ENCODE results near the gene ABCA13.

Gene ABCA13

GRCh38 chr7:48217753-48218152, 46.5 kb downstream of the ABCA13 start:
- Histone ChIP-seq H4K20me1 (ENCODE audit: insufficient read depth) (no peaks in the 10 kb centered on the region), H3K4me2 (no peak overlapping the region), H3K27me3 (ENCODE audit: insufficient read depth, low read depth) (no peaks in the 10 kb centered on the region), H3K27ac (no peak overlapping the region), H3K9ac (no peak overlapping the region), H3K4me1 (ENCODE audit: low read depth, poor library complexity, severe bottlenecking) (no peaks in the 10 kb centered on the region), H3K4me3 (IDR thresholded peaks at IDR 0.05; ENCODE audit: insufficient read depth, low read depth, low read length) (no peak overlapping the region), H3K36me3 (ENCODE audit: insufficient read depth) (no peaks in the 10 kb centered on the region), H2AFZ (ENCODE audit: low read depth) (no peak overlapping the region), H3K79me2 (ENCODE audit: insufficient read depth, low read depth) (no peaks in the 10 kb centered on the region)
- no peak for TF ChIP-seq CTCF (conservative IDR thresholded peaks at IDR 0.05; ENCODE audit: low read depth, low read length)

GRCh38 chr7:48224042-48224441, 52.8 kb downstream of the ABCA13 start:
- H3K4me1 ChIP-seq (ENCODE audit: low read depth, poor library complexity, severe bottlenecking), result no peaks in the 10 kb centered on the region
- TF ChIP-seq CTCF (conservative IDR thresholded peaks at IDR 0.05; ENCODE audit: low read depth, low read length), result no peak
- H4K20me1 ChIP-seq (ENCODE audit: insufficient read depth), result no peaks in the 10 kb centered on the region
- no peak overlapping the region for H3K9ac ChIP-seq
- no peaks in the 10 kb centered on the region for H3K79me2 ChIP-seq (ENCODE audit: insufficient read depth, low read depth)
- no peak overlapping the region for H2AFZ ChIP-seq (ENCODE audit: low read depth)
- no peaks in the 10 kb centered on the region for H3K27me3 ChIP-seq (ENCODE audit: insufficient read depth, low read depth)
- H3K27ac ChIP-seq, result no peak overlapping the region
- no peak overlapping the region for H3K4me2 ChIP-seq
- no peaks in the 10 kb centered on the region for H3K36me3 ChIP-seq (ENCODE audit: insufficient read depth)
- H3K4me3 ChIP-seq (IDR thresholded peaks at IDR 0.05; ENCODE audit: insufficient read depth, low read depth, low read length), result no peak overlapping the region

- Histone ChIP-seq H3K27ac (no peak overlapping the region), H3K4me2 (no peak overlapping the region), H3K4me3 (IDR thresholded peaks at IDR 0.05; ENCODE audit: insufficient read depth, low read depth, low read length) (no peak overlapping the region), H4K20me1 (ENCODE audit: insufficient read depth) (no peaks in the 10 kb centered on the region), H3K36me3 (ENCODE audit: insufficient read depth) (no peaks in the 10 kb centered on the region), H3K79me2 (ENCODE audit: insufficient read depth, low read depth) (no peaks in the 10 kb centered on the region), H3K4me1 (ENCODE audit: low read depth, poor library complexity, severe bottlenecking) (no peaks in the 10 kb centered on the region), H3K27me3 (ENCODE audit: insufficient read depth, low read depth) (no peaks in the 10 kb centered on the region), H2AFZ (ENCODE audit: low read depth) (no peak overlapping the region), H3K9ac (no peak overlapping the region)
- no peak for TF ChIP-seq CTCF (conservative IDR thresholded peaks at IDR 0.05; ENCODE audit: low read depth, low read length)
These were observed 53.8 kb downstream of the ABCA13 start for GRCh38 chr7:48225101-48225500.

- no peaks in the 10 kb centered on the region for H3K27me3 ChIP-seq (ENCODE audit: insufficient read depth, low read depth)
- H4K20me1 ChIP-seq (ENCODE audit: insufficient read depth), result no peaks in the 10 kb centered on the region
- no peak overlapping the region for H3K27ac ChIP-seq
- H3K4me3 ChIP-seq (IDR thresholded peaks at IDR 0.05; ENCODE audit: insufficient read depth, low read depth, low read length), result no peak overlapping the region
- no peaks in the 10 kb centered on the region for H3K4me1 ChIP-seq (ENCODE audit: low read depth, poor library complexity, severe bottlenecking)
- H3K9ac ChIP-seq, result no peak overlapping the region
- no peak overlapping the region for H3K4me2 ChIP-seq
- H2AFZ ChIP-seq (ENCODE audit: low read depth), result no peak overlapping the region
- no peaks in the 10 kb centered on the region for H3K36me3 ChIP-seq (ENCODE audit: insufficient read depth)
- H3K79me2 ChIP-seq (ENCODE audit: insufficient read depth, low read depth), result no peaks in the 10 kb centered on the region
- TF ChIP-seq CTCF (conservative IDR thresholded peaks at IDR 0.05; ENCODE audit: low read depth, low read length), result no peak
These were observed 66.1 kb downstream of the ABCA13 start for GRCh38 chr7:48237354-48237753.

GRCh38 chr7:48242846-48243245, 71.6 kb downstream of the ABCA13 start:
- H3K36me3 ChIP-seq (ENCODE audit: insufficient read depth), result no peaks in the 10 kb centered on the region
- no peak overlapping the region for H3K27ac ChIP-seq
- no peak overlapping the region for H3K4me3 ChIP-seq (IDR thresholded peaks at IDR 0.05; ENCODE audit: insufficient read depth, low read depth, low read length)
- no peaks in the 10 kb centered on the region for H3K4me1 ChIP-seq (ENCODE audit: low read depth, poor library complexity, severe bottlenecking)
- H3K9ac ChIP-seq, result no peak overlapping the region
- no peak overlapping the region for H2AFZ ChIP-seq (ENCODE audit: low read depth)
- H3K27me3 ChIP-seq (ENCODE audit: insufficient read depth, low read depth), result no peaks in the 10 kb centered on the region
- no peak for TF ChIP-seq CTCF (conservative IDR thresholded peaks at IDR 0.05; ENCODE audit: low read depth, low read length)
- H4K20me1 ChIP-seq (ENCODE audit: insufficient read depth), result no peaks in the 10 kb centered on the region
- H3K79me2 ChIP-seq (ENCODE audit: insufficient read depth, low read depth), result no peaks in the 10 kb centered on the region
- H3K4me2 ChIP-seq, result no peak overlapping the region
